Right ventricle myocardium superior (tissue), 1 donor: ENCODE data around the gene YY1AP1. TPM values are rescaled to one million over a fixed set of nuclear protein-coding genes. Genes with fewer than 3 reads are reported as not detected.
"Not testable (repeated sequence)": the region's sequence is repeated elsewhere in the genome, so short reads cannot be mapped to it uniquely, and the experiment has no call there.

Source experiments
- ATAC-seq: fragments of 200-7000 bp; cut with Tn5 transposase; one replicate; pipeline ENCODE4 v1.9.1; 2020; ENCODE audit warnings: mild to moderate bottlenecking; ENCODE audit not compliant: poor library complexity
- DNase-seq: peaks from one replicate; pipeline ENCODE4 v3.0.0-alpha.2; 2020
- intact Hi-C: fragments of 100-400 bp; cut with DNase I; formaldehyde crosslinking; loops from one replicate; pipeline ENCODE4 v1.11.2; 2022
- long read RNA-seq: library from polyadenylated mRNA; unstranded; transcript quantifications from one replicate; pipeline ENCODE4 v2.0.0, GENCODE V29; 2021
- total RNA-seq: library from RNA; stranded (reverse); fragmentation: NEBNext Ultra II Directional; extraction: Animal tissue kit (Norgen Biotek cat#: 25700); gene quantifications from one replicate; pipeline ENCODE4 v1.2.1, GENCODE V29; 2021
- donor health status: DM: no; HTN: yes; CAD: no; lungs with severe emphysema.

YY1AP1 gene, protein sequence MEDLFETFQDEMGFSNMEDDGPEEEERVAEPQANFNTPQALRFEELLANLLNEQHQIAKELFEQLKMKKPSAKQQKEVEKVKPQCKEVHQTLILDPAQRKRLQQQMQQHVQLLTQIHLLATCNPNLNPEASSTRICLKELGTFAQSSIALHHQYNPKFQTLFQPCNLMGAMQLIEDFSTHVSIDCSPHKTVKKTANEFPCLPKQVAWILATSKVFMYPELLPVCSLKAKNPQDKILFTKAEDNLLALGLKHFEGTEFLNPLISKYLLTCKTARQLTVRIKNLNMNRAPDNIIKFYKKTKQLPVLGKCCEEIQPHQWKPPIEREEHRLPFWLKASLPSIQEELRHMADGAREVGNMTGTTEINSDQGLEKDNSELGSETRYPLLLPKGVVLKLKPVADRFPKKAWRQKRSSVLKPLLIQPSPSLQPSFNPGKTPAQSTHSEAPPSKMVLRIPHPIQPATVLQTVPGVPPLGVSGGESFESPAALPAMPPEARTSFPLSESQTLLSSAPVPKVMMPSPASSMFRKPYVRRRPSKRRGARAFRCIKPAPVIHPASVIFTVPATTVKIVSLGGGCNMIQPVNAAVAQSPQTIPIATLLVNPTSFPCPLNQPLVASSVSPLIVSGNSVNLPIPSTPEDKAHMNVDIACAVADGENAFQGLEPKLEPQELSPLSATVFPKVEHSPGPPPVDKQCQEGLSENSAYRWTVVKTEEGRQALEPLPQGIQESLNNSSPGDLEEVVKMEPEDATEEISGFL
- 59.9 TPM for total RNA-seq
- long read RNA-seq, transcript YY1AP1-211 (10 exons, 2,927 nt) = minor isoform, 10 of 200 reads
- long read RNA-seq, transcript YY1AP1-210 (10 exons, 3,073 nt) = minor isoform, 9 of 200 reads
- long read RNA-seq, transcript YY1AP1-212 (11 exons, 2,654 nt) = major isoform, 46 of 200 reads
- long read RNA-seq, transcript YY1AP1-205 (11 exons, 2,663 nt) = minor isoform, 27 of 200 reads
- long read RNA-seq, partial matches to known transcripts = 52 of 200 reads
- long read RNA-seq, other reads (novel, unspliced or antisense) = 51 of 200 reads

GRCh38 chr1:155688324-155689080 lies at the start of gene YY1AP1:
Gene YY1AP1 (minus strand): TSS chr1:155688774. CDS start chr1:155680436, 8,338 bp downstream.
- ATAC-seq = peak; percentile 96
- intact Hi-C loops = no loop called here
- DNase-seq = peak; percentile 94

DNA sequence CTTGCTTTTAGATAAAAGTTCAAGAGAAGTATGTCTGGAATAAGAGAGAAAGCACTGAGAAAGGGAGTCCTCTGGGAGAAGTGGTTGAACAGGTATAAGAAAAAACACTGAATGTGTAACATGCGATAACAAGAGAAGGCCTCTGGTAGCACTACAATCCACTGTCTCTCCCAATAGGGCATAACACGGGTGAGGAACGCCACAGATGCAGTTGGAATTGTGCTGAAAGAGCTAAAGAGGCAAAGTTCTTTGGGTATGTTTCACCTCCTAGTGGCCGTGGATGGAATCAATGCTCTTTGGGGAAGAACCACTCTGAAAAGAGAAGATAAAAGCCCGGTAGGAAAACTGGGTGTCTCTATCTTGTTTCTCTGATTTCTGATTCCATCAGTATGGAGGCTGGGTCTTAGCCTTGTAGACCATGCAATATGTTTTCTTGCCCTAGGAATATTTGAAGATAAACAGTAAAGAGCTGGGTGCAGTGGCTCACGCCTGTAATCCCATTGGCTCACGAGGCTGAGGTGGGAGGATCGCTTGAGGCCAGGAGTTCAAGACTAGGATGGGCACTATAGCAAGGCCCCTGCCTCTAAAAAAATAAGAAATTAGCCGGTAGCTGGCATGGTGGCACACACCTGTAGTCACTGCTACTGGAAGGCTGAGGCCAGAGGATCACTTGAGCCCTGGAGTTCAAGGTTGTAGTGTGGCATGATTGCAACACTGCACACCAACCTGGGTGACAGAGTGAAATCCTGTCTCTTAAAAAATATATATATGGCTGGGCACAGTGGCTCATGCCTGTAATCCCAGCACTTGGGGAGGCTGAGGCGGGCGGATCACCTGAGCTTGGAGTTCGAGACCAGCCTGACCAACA lies 40.7 kb upstream of the YY1AP1 start:
- DNase-seq (no peak), ATAC-seq (no peak)
- intact Hi-C loops = no loop called here

- no peak for ATAC-seq
- intact Hi-C loops = no loop called here
These were observed 36.6 kb upstream of the YY1AP1 start for GRCh38 chr1:155725142-155725541.

GRCh38 chr1:155719703-155720102 lies 31.1 kb upstream of the YY1AP1 start:
- intact Hi-C loops = no loop called here
- ATAC-seq (no peak), DNase-seq (no peak)

More at GRCh38 chr1:155725142-155725541, 36.6 kb upstream of the YY1AP1 start:
- DNase-seq = no peak

- ATAC-seq, intact Hi-C loops, DNase-seq: not testable (repeated sequence)
These were observed 30.0 kb upstream of the YY1AP1 start for GRCh38 chr1:155718524-155719115.

GRCh38 chr1:155717041-155717440 lies 28.5 kb upstream of the YY1AP1 start:
- ATAC-seq (no peak), DNase-seq (no peak)
- intact Hi-C loops = no loop called here

GRCh38 chr1:155715777-155716176 lies 27.2 kb upstream of the YY1AP1 start:
- intact Hi-C loops = no loop called here

DNA sequence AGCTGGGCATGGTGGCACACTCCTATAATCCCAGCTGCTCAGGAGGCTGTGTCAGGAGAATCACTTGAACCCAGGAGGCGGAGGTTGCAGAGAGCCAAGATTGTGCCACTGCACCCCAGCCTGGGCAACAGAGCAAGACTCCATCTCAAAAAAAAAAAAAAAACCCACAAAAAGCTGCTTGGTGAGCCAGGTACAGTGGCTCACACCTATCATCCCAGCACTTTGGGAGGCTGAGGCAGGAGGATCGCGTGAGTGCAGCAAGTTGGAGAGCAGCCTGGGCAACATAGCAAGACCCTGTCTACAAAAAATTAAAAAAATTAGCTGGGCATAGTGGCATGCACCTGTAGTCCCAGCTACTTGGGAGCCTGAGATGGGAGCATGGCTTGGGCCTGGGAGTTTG lies 26.5 kb upstream of the YY1AP1 start:
- DNase-seq, ATAC-seq, intact Hi-C loops: not testable (repeated sequence)

More at GRCh38 chr1:155715777-155716176, 27.2 kb upstream of the YY1AP1 start:
- DNase-seq (no peak), ATAC-seq (no peak)

- intact Hi-C loops = no loop called here
- DNase-seq (no peak), ATAC-seq (peak; percentile 79)
These were observed 24.5 kb upstream of the YY1AP1 start for GRCh38 chr1:155713075-155713474.

DNA sequence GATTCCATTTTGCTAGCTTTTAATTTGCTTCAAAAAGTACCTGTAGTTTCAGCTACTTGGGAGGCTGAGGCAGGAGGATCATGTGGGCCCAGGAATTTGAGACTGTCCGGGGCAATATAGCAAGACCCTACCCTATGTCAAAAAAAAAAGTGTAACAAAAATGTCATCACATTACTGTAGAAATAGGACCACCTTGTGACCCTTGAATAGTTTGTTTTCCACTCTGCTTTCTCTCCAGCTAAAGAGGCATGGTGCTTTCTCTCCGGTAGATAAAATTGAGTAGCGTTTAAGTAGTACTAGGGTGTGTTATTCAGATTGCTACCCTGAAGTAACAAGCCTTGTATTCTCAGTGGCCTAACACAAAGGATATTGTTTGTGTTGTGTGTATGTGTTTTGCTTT lies 24.1 kb upstream of the YY1AP1 start:
- DNase-seq, intact Hi-C loops: not testable (repeated sequence)
- ATAC-seq = peak; percentile 65

DNA sequence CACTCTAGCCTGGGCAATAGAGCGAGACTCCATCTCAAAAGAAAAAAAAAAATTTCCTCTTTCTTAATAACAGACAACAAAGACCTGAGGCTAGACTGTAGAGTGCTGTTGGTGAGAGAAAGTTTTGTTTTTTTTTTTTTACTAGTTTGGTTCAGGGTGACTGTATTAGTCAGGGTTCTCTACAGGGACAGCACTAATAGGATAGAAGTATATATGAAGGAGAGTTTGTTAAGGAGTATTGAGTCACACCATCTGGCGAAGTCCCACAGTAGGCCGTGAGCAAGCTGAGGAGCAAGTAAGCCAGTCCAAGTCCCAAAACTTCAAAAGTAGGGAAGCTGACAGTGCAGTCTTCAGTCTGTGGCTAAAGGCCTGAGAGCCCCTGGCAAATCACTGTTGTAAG lies 22.9 kb upstream of the YY1AP1 start:
- DNase-seq, ATAC-seq, intact Hi-C loops: not testable (repeated sequence)

GRCh38 chr1:155709391-155709790 lies 20.8 kb upstream of the YY1AP1 start:
- ATAC-seq (no peak), DNase-seq (no peak)
- intact Hi-C loops = no loop called here

GRCh38 chr1:155706139-155706538 lies 17.6 kb upstream of the YY1AP1 start:
- DNase-seq = no peak

GRCh38 chr1:155704414-155704813 lies 15.8 kb upstream of the YY1AP1 start:
- ATAC-seq, intact Hi-C loops, DNase-seq: not testable (repeated sequence)

More at GRCh38 chr1:155706139-155706538, 17.6 kb upstream of the YY1AP1 start:
- no peak for ATAC-seq
- intact Hi-C loops = no loop called here

- no peak for ATAC-seq
- intact Hi-C loops = no loop called here
- DNase-seq = no peak
These were observed 14.6 kb upstream of the YY1AP1 start for GRCh38 chr1:155703216-155703615.

- DNase-seq, intact Hi-C loops: not testable (repeated sequence)
- peak; percentile 39 for ATAC-seq
These were observed 13.1 kb upstream of the YY1AP1 start for GRCh38 chr1:155701675-155702074.

GRCh38 chr1:155699062-155699461 lies 10.5 kb upstream of the YY1AP1 start:
- ATAC-seq, DNase-seq, intact Hi-C loops: not testable (repeated sequence)
